B cell (primary cell): ENCODE data around the gene FAM120A. TPM values are rescaled to one million over a fixed set of nuclear protein-coding genes. Genes with fewer than 3 reads are reported as not detected.

Experiments
- ATAC-seq: fragments of 200-7000 bp; cut with Tn5 transposase; one replicate; pipeline ENCODE4 v1.10.0; 2021; ENCODE audit warnings: low read depth, mild to moderate bottlenecking, moderate number of reproducible peaks, moderate library complexity
- CTCF ChIA-PET: fragments of 350-600 bp; sonication (Branson Sonifier 250); formaldehyde crosslinking; loops from one replicate; lab custom pipeline; 2021; ENCODE audit warnings: antibody characterized with exemption, inconsistent platforms; lab: Charles Lee
- POLR2A ChIA-PET: fragments of 350-600 bp; sonication (Branson Sonifier 250); formaldehyde crosslinking; loops from one replicate; lab custom pipeline; 2021; ENCODE audit warnings: antibody characterized with exemption; lab: Charles Lee
- DNase-seq: peaks from one replicate; pipeline ENCODE4 v3.0.0; 2013
- H2AFZ ChIP-seq: 2 replicates; pipeline ENCODE4 v1.6.1; 2012; ENCODE audit warnings: mild to moderate bottlenecking, low read depth, low read length; ENCODE audit not compliant: insufficient read depth, poor library complexity, severe bottlenecking
- H3K27ac ChIP-seq, 2 donors: 1 replicate in 1 of 2; 2 replicates in 1 of 2; pipeline ENCODE4 v1.5.1; 2012 to 2013; ENCODE audit warnings: low read length in 2 of 2, mild to moderate bottlenecking in 2 of 2, moderate library complexity in 1 of 2
- H3K27me3 ChIP-seq, 4 experiments: fragments of 200-600 bp in 1 of 4; sonication (generic) in 1 of 4; replicated peaks in 1 of 4; 1 replicate in 2 of 4; 2 replicates in 2 of 4; pipeline versions ENCODE4 v1.6.1 to v1.7.0; 2013 to 2016; ENCODE audit warnings: low read length in 3 of 4, mild to moderate bottlenecking in 2 of 4, mixed read lengths in 1 of 4, moderate library complexity in 1 of 4; ENCODE audit not compliant: insufficient read depth in 4 of 4, control insufficient read depth in 3 of 4; ENCODE audit errors: control extremely low read depth in 1 of 4
- H3K36me3 ChIP-seq, 2 experiments: replicated peaks in 1 of 2; 1 replicate in 1 of 2; 2 replicates in 1 of 2; pipeline versions ENCODE4 v1.6.1 to v1.7.1; 2013; ENCODE audit warnings: low read length in 1 of 2; ENCODE audit not compliant: insufficient read depth in 2 of 2, control insufficient read depth in 1 of 2; ENCODE audit errors: control extremely low read depth in 1 of 2, extremely low read depth in 1 of 2
- H3K4me1 ChIP-seq, 2 donors: fragments of 200-600 bp in 1 of 2; sonication (generic) in 1 of 2; 1 replicate in 1 of 2; 2 replicates in 1 of 2; pipeline versions ENCODE4 v1.5.1 to v1.6.1; 2013 to 2017; ENCODE audit warnings: low read length in 2 of 2; ENCODE audit not compliant: control insufficient read depth in 2 of 2, insufficient read depth in 2 of 2
- H3K4me2 ChIP-seq: replicated peaks from 2 replicates; pipeline ENCODE3; 2012; ENCODE audit warnings: mild to moderate bottlenecking, low read depth, low read length; ENCODE audit not compliant: poor library complexity, severe bottlenecking
- H3K4me3 ChIP-seq, 5 experiments: fragments of 200-600 bp in 1 of 5; sonication (generic) in 1 of 5; 1 replicate in 3 of 5; 2 replicates in 2 of 5; pipeline versions ENCODE4 v1.5.1 to v1.7.0; 2011 to 2016; ENCODE audit warnings: low read length in 4 of 5, mild to moderate bottlenecking in 4 of 5, low read depth in 2 of 5, control low read depth in 1 of 5, moderate library complexity in 1 of 5; ENCODE audit not compliant: insufficient read depth in 1 of 5; ENCODE audit errors: control extremely low read depth in 1 of 5, extremely low read depth in 1 of 5
- H3K79me2 ChIP-seq: fragments of 200-600 bp; sonication (generic); one replicate; pipeline ENCODE4 v1.6.0; 2016; ENCODE audit warnings: low read length; ENCODE audit not compliant: control insufficient read depth, insufficient read depth
- H3K9ac ChIP-seq: fragments of 200-600 bp; sonication (generic); 2 replicates; pipeline ENCODE4 v1.6.1; 2017; ENCODE audit warnings: mild to moderate bottlenecking, low read length, moderate library complexity
- H3K9me3 ChIP-seq, 3 donors: one replicate each; pipeline versions ENCODE4 v1.6.1 to v1.7.1; 2013; ENCODE audit warnings: low read length in 2 of 3; ENCODE audit not compliant: control insufficient read depth in 2 of 3, insufficient read depth in 1 of 3; ENCODE audit errors: control extremely low read depth in 1 of 3
- H4K20me1 ChIP-seq: 2 replicates; pipeline ENCODE4 v1.6.0; 2012; ENCODE audit warnings: mild to moderate bottlenecking, low read length; ENCODE audit not compliant: insufficient read depth, control insufficient read depth, poor library complexity, severe bottlenecking
- H3K27ac Mint-ChIP-seq: one replicate; pipeline ENCODE4 v1.8.0; 2021; ENCODE audit warnings: mixed read lengths
- H3K27me3 Mint-ChIP-seq: one replicate; pipeline ENCODE4 v1.8.0; 2021; ENCODE audit warnings: mixed read lengths
- H3K4me1 Mint-ChIP-seq: one replicate; pipeline ENCODE4 v1.8.0; 2021; ENCODE audit warnings: mixed read lengths
- H3K4me3 Mint-ChIP-seq: one replicate; pipeline ENCODE4 v1.8.0; 2021; ENCODE audit warnings: mixed read lengths
- H3K9me3 Mint-ChIP-seq: one replicate; pipeline ENCODE4 v1.8.0; 2022; ENCODE audit warnings: mixed read lengths; ENCODE audit not compliant: insufficient read depth
- CTCF ChIP-seq: fragments of 200-600 bp; IDR thresholded peaks from one replicate; pipeline ENCODE4 v1.8.0; 2022; ENCODE audit warnings: antibody characterized with exemption, mild to moderate bottlenecking
- EZH2 ChIP-seq: IDR thresholded peaks from 2 replicates; pipeline ENCODE4 v1.6.1; 2012; ENCODE audit warnings: borderline replicate concordance, low read depth, mild to moderate bottlenecking, moderate library complexity, low read length; ENCODE audit not compliant: insufficient read depth, poor library complexity, severe bottlenecking
- WGBS: methylation state at CpG from one replicate; pipeline ENCODE4 v1.1.5; 2013; ENCODE audit warnings: missing lambda C conversion rate; ENCODE audit not compliant: insufficient coverage; 5-methylcytosine and 5-hydroxymethylcytosine counted together
- intact Hi-C: fragments of 100-400 bp; cut with micrococcal nuclease; formaldehyde crosslinking; loops from one replicate; pipeline ENCODE4 v1.10.0; 2022
- polyA plus RNA-seq: library from polyadenylated mRNA; depleted of rRNA; stranded (reverse); fragments of >200 nt; gene quantifications from 2 replicates; pipeline ENCODE4 v1.2.3, GENCODE V29; 2012
- total RNA-seq, 2 donors: library from RNA; stranded (reverse); fragments of 120-200 nt in 1 of 2; gene quantifications; 1 replicate in 1 of 2; 2 replicates in 1 of 2; pipeline versions ENCODE4 v1.2.3 to v1.2.4, GENCODE V29; 2013 to 2022

The FAM120A gene
- total and polyA plus RNA-seq, 2 donors (not counting 1 experiment from before 2014, with no cell fraction given): 48.4 to 105 TPM

GRCh38 chr9:93436218-93436617 is 15.3 kb upstream of the FAM120A start:
- ATAC-seq (no peak), DNase-seq (no peak)
- no peaks in the 10 kb centered on the region for H3K9me3 Mint-ChIP-seq
- no peak overlapping the region for H3K27ac Mint-ChIP-seq
- H3K9ac ChIP-seq: no peak overlapping the region
- TF ChIP-seq CTCF (no peak), EZH2 (no peak)
- H3K27ac ChIP-seq: no peak overlapping the region
- no peak overlapping the region for H3K4me3 Mint-ChIP-seq
- no peaks in the 10 kb centered on the region for H3K27me3 ChIP-seq
- no peak overlapping the region for H3K4me2 ChIP-seq
- peaks cover 0 to 4% of the 10 kb centered on the region in 2 experiments for H3K36me3 ChIP-seq
- no peak overlapping the region for H3K4me3 ChIP-seq
- H3K4me1 ChIP-seq: no peaks in the 10 kb centered on the region
- CTCF ChIA-PET: no interaction called here
- H4K20me1 ChIP-seq: no peaks in the 10 kb centered on the region
- no peaks in the 10 kb centered on the region for H3K79me2 ChIP-seq
- H3K9me3 ChIP-seq: no peaks in the 10 kb centered on the region
- intact Hi-C loops: no loop called here
- no peaks in the 10 kb centered on the region for H3K27me3 Mint-ChIP-seq
- no peak overlapping the region for H2AFZ ChIP-seq
- H3K4me1 Mint-ChIP-seq: no peaks in the 10 kb centered on the region
- POLR2A ChIA-PET: no interaction called here
- 100% methylated on average over 2 of the region's 6 CpGs for WGBS

GRCh38 chr9:93436655-93437407 is 14.7 kb upstream of the FAM120A start:
- POLR2A ChIA-PET: no interaction called here
- no peaks in the 10 kb centered on the region for H3K4me1 Mint-ChIP-seq
- Histone ChIP-seq H4K20me1 (no peaks in the 10 kb centered on the region), H3K36me3 (peaks cover 0 to 4% of the 10 kb centered on the region in 2 experiments), H2AFZ (no peak overlapping the region), H3K79me2 (no peaks in the 10 kb centered on the region), H3K27ac (no peak overlapping the region), H3K4me2 (no peak overlapping the region), H3K4me3 (no peak overlapping the region), H3K9ac (no peak overlapping the region), H3K27me3 (no peaks in the 10 kb centered on the region), H3K9me3 (no peaks in the 10 kb centered on the region), H3K4me1 (no peaks in the 10 kb centered on the region)
- no peak for TF ChIP-seq CTCF
- no peak for TF ChIP-seq EZH2
- no peak for DNase-seq
- intact Hi-C loops: no loop called here
- no peaks in the 10 kb centered on the region for H3K9me3 Mint-ChIP-seq
- H3K4me3 Mint-ChIP-seq: no peak overlapping the region
- CTCF ChIA-PET: no interaction called here
- no peak overlapping the region for H3K27ac Mint-ChIP-seq
- H3K27me3 Mint-ChIP-seq: no peaks in the 10 kb centered on the region
- ATAC-seq: no peak
- 98% methylated on average over 5 of the region's 7 CpGs for WGBS
